ENCODE data around the gene HIGD1A. TPM values are rescaled to one million over a fixed set of nuclear protein-coding genes. Genes with fewer than 3 reads are reported as not detected.
A peak's percentile ranks its signal among the peaks of the same experiment; 100 is the strongest.

Gene HIGD1A
- total and polyA plus RNA-seq, 8 donors = 62.0 to 413 (median 189) TPM

DNA sequence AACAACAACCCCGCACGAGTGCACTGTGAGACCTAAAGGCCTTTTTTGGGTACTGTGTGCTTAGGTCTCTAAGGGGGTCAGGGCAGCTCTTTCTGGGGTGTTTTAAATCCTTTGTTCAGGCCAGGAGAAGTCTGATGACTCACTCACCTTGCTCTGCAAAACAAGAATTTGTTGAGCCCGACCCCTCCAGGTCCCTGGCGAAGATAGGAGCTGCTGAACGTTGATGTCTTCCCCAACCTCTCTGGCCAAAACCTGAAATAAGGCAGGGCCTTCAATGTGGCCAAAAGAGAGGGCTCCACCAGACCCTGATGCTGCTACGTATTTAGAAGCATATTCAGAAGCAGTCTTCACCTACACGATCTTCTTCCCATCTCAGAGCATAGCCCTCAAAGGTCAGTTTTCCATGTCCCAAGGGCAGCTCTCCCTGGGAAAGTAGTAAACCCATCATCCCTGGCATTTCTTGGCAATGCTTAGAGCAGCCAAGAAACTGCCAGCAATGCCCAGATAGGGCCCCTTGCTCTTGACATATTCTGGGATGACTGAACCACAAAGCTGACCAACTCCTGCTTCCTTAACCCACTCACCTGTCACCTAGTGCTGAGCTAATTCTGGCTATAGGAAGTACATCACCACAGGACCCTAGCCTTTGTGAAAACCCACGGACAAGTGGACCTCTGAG, 58.4 kb downstream of the HIGD1A start:
- intact Hi-C loops (cut with DNase I; ENCODE audit: low total_unique reads) = loop anchor here (10.0 kb wide), 1 partner anchor 91 kb away; the partner anchor contains the start of gene ZBTB47
- Histone ChIP-seq H3K4me1 (peaks cover 17 to 65% (median 43%) of the 10 kb centered on the region in 4 donors), H3K27me3 (no peaks in the 10 kb centered on the region), H3K4me3 (no peak overlapping the region), H3K27ac (peak overlapping the region; percentile 9 to 80 (median 67)), H3K9me3 (no peaks in the 10 kb centered on the region), H3K36me3 (no peaks in the 10 kb centered on the region)
- no peak for TF ChIP-seq POLR2AphosphoS5 (IDR thresholded peaks at IDR 0.05)
- TF ChIP-seq, protein P1, sequence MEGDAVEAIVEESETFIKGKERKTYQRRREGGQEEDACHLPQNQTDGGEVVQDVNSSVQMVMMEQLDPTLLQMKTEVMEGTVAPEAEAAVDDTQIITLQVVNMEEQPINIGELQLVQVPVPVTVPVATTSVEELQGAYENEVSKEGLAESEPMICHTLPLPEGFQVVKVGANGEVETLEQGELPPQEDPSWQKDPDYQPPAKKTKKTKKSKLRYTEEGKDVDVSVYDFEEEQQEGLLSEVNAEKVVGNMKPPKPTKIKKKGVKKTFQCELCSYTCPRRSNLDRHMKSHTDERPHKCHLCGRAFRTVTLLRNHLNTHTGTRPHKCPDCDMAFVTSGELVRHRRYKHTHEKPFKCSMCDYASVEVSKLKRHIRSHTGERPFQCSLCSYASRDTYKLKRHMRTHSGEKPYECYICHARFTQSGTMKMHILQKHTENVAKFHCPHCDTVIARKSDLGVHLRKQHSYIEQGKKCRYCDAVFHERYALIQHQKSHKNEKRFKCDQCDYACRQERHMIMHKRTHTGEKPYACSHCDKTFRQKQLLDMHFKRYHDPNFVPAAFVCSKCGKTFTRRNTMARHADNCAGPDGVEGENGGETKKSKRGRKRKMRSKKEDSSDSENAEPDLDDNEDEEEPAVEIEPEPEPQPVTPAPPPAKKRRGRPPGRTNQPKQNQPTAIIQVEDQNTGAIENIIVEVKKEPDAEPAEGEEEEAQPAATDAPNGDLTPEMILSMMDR (IDR thresholded peaks at IDR 0.05) = no peak
- no peak for TF ChIP-seq POLR2A (IDR thresholded peaks at IDR 0.05)
- no peak for TF ChIP-seq EP300 (IDR thresholded peaks at IDR 0.05)
- no peak for DNase-seq
- WGBS, 5 donors = 58 to 67% (median 66%) methylated on average over 7 to 8 of the region's 8 CpGs

GRCh38 chr3:42745291-42745745, 59.0 kb downstream of the HIGD1A start:
- Histone ChIP-seq H3K27ac (peak overlapping the region in 3 of 5 donors; percentile 42 to 80 (median 67)), H3K4me3 (no peak overlapping the region), H3K9me3 (no peaks in the 10 kb centered on the region), H3K27me3 (no peaks in the 10 kb centered on the region), H3K36me3 (no peaks in the 10 kb centered on the region), H3K4me1 (peaks cover 17 to 63% (median 43%) of the 10 kb centered on the region in 4 donors)
- DNase-seq = no peak
- 60 to 73% (median 68%) methylated on average over 3 of the region's 3 CpGs for WGBS, 5 donors
- intact Hi-C loops (cut with DNase I; ENCODE audit: low total_unique reads) = loop anchor here (10.0 kb wide), 1 partner anchor 91 kb away; the partner anchor contains the start of gene ZBTB47
- TF ChIP-seq POLR2AphosphoS5 (IDR thresholded peaks at IDR 0.05) (no peak), EP300 (IDR thresholded peaks at IDR 0.05) (no peak), POLR2A (IDR thresholded peaks at IDR 0.05) (no peak)
- TF ChIP-seq, protein P1 (IDR thresholded peaks at IDR 0.05) = no peak

- Histone ChIP-seq H3K27ac (peak overlapping the region in 1 of 5 donors; percentile 54), H3K36me3 (no peaks in the 10 kb centered on the region), H3K27me3 (no peaks in the 10 kb centered on the region), H3K4me3 (no peak overlapping the region), H3K4me1 (peaks cover 17 to 44% (median 34%) of the 10 kb centered on the region in 4 donors), H3K9me3 (no peaks in the 10 kb centered on the region)
- no peak for TF ChIP-seq EP300 (IDR thresholded peaks at IDR 0.05)
- no peak for TF ChIP-seq POLR2AphosphoS5 (IDR thresholded peaks at IDR 0.05)
- TF ChIP-seq POLR2A (IDR thresholded peaks at IDR 0.05) = no peak
- TF ChIP-seq, protein P1 (IDR thresholded peaks at IDR 0.05) = no peak
- intact Hi-C loops (cut with DNase I; ENCODE audit: low total_unique reads) = loop anchor here (10.0 kb wide), 1 partner anchor 89 kb away; the partner anchor contains the start of gene ZBTB47
- 86 to 99% (median 95%) methylated on average over 7 of the region's 7 CpGs for WGBS, 5 donors
- DNase-seq = no peak
Measured at GRCh38 chr3:42743204-42743995, 60.9 kb downstream of the HIGD1A start.

DNA sequence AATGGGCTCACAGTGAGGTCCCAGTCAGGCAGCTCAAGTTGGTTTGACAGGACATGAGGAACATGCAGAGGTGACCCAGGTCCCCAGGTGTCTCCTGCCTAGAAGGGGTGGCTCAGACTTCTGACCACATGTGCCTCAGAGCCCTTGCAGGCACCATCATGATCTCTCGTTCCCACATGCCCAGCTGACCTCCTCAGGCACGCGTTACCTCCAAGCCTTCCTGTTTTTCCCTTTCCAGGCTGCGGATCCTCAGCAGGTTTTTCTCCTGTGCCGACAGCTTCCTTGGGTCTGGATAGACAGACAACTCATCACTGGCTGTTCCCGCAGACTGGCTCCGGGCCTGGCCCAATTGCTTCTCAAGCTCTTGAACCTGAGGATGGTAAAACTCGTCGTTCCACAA, 61.6 kb downstream of the HIGD1A start:
- intact Hi-C loops (cut with DNase I; ENCODE audit: low total_unique reads) = loop anchor here (10.0 kb wide), 1 partner anchor 88 kb away; the partner anchor contains the start of gene ZBTB47
- Histone ChIP-seq H3K9me3 (no peaks in the 10 kb centered on the region), H3K27me3 (no peaks in the 10 kb centered on the region), H3K27ac (no peak overlapping the region), H3K4me3 (no peak overlapping the region), H3K4me1 (peaks cover 17 to 37% (median 30%) of the 10 kb centered on the region in 4 donors), H3K36me3 (no peaks in the 10 kb centered on the region)
- TF ChIP-seq POLR2AphosphoS5 (IDR thresholded peaks at IDR 0.05) (no peak), EP300 (IDR thresholded peaks at IDR 0.05) (no peak), POLR2A (IDR thresholded peaks at IDR 0.05) (no peak)
- TF ChIP-seq, protein P1 (IDR thresholded peaks at IDR 0.05) = no peak
- no peak for DNase-seq
- WGBS, 5 donors = 93 to 96% (median 95%) methylated on average over 9 of the region's 9 CpGs
